GM21367 (cell line): ENCODE results near the gene MCFD2.

Experiments
- ATAC-seq: cut with Tn5 transposase; IDR thresholded peaks from one replicate; pipeline ENCODE4 v1.9.1; 2021; ENCODE audit not compliant: unreplicated experiment

The MCFD2 gene

DNA sequence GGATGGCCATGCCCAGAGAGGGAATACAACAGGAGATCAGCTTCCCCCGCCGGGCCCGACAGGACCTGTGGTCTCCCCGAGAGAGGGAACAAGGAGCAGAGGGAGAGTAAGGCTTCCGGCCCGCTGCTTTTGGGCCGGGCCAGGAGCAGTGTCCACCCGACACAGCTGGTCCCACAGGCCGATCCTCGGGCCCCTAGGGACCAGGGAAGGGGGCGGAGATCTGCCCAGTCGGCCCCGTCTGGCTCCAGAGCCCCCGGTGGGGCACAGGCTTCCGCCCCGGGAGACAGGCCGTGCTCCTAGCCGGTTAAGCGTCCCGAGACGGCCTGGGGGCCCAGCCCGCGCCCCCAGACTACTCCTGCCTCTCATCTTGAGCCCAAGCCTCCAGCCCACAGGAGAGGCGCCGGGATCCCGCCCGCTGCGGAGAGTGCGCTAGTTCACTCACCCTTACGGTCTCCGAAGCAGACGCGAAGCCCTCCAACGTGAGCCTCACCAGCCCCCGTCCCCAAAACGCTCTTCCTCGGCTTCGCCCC lies at the start of gene MCFD2:
Gene MCFD2 (minus strand): TSS at position 526 of the 530 bp plus-strand sequence. CDS start 6,635 bp downstream, outside the sequence.
- ATAC-seq: peak; percentile 22

DNA sequence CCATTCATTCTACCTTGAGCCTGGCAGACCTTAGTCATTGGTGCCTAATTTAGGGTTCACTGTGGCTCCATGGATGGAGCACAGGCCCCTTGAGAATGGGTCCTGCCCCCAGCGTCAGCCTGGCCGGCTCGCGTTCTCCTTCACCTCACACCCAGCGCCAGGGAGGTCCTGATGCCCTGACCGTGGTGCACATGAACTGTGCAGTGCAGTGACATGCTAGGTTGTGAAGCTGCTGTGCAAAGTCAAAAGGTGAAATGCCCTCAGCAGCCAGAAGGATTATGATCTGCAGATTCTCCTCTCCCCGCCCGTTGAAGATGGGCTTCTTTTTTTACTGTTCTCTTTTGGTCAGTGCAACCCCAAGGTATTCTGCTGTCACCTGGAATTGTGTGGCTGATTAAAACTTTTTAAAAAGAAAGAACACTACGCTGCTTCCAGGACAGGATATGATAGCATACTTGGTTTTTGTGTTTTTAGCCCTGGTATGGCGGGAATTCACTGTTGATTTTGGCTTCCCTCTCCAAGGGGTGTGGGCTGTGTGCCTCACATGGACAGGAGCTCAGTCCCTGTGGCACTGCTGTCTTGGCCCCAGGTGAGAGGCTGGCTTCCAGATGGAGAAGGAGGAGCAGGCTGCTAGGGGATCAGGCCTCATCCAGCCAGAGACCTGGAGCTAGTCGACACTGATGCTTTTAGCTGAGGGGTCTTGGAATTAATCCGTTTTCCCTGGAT lies 49.4 kb upstream of the MCFD2 start:
- no peak for ATAC-seq

DNA sequence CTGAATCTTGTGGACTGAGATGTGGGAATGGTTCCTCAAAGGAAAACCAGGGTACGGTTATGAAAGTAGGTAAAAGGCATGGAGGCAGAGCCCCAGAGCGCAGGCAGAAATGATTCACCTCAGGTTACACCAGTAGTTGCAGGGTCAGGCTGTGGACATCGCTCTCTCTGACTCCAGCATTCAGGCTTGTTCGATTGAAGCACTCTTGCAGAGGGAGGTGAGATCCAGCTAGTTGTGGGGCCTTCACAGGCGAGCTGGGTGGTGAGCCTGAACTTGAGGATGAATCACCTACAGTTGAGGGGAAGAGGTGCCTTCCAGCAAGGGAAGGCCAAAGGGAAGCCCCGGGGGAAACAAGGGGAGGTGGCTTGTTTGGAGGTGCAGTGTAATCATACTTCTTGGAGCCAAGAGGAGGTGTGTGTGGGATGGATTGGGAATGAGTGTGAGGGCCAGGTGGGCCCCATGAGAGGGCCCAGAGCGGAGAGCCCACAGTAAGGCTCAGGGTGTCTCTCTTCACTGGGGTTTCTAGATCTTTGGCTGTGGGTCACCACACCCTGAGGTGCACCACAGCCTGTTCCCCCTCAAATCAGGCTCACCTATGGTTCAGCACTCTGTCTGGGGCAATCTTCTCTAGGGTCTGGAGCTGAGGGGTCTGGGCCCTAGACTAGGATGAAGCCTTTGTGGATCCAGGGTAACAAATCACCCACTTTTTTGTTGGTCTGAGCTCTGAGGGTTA lies 48.5 kb upstream of the MCFD2 start:
- no peak for ATAC-seq

DNA sequence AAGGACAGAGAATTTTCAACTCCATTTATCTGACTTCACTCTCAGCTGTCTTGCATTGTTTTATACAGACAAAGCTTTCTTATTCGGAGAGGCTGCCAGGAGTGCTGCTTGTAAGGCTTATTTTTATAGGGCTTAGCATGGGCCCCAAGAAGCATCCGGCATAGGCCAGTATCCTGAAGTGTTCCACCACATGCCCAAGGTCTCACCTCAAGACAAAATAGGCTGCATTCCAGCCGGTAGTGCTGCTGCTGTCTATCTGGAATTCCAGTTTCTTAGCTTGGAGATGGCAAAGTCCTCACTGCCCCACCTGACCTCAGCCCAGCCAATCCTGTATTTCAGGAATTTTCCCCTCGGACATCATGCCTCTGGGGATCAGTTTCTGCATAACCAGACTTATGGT lies 47.6 kb upstream of the MCFD2 start:
- no peak for ATAC-seq

DNA sequence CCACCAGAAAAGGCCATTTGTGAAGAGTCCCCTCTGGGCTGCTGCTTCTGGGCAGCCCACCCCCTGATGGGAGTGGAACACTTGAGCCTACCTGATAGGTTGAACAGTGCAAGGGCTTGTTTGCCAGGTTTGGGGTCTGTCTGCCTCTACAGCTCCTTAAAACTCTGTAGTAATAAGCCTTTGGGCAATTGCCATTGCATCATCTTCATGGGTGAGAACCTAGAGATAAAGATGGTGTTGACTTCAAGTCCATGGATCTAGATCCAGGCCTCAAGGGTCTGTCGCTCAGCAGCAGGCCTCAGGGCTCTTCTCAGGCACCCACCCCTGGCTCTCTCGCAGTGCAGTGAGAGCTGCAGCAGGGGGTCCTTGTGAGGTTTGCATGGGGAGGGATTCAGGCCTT lies 47.1 kb upstream of the MCFD2 start:
- ATAC-seq: no peak

DNA sequence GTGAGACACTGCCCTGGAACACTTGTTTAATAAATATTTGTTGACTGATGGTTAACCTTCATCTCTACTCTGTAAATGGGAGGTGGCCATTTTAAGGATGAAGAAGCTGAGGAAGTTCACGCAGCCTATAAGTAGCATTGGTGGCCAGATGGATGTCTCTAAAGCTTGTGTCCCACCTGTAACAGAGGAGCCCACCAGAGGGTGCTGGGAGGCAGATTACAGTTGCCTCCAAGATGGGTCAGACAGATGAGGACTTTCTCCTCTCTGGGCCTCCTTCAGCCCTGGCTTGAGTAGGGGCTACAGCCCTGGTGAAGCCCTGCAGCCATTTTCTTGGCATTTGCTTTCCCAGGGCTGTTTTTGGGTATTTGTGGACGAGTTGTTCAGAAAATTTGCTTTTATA lies 45.0 kb upstream of the MCFD2 start:
- no peak for ATAC-seq

DNA sequence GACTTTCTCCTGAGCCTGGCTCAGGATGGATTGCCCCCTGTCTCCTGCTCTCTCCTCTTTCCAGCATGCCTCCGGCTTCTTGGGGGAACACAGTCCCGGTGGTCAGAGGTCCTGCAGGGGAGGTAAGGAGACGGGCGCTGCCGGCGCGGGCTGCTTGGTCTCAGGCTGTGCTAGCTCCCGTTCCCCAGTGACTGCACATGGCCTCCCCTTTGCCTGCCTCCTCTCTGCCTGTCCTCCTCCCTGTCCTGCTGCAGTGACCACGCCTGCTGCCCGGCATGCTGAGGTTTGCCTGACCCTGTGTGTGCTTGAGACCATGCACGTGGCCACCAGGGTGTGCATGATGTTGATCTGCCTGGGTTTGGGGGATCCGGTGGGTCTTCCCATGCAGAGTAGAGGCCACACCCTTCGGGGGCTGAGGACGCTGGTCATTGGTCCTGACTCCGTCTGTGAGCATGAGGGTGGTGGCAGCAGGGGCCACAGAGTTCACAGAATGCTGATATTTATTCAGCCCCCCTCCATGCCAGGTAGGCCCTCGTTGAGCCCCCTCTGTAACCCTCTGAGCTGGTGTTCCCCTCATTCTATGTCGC lies 42.9 kb upstream of the MCFD2 start:
- no peak for ATAC-seq

DNA sequence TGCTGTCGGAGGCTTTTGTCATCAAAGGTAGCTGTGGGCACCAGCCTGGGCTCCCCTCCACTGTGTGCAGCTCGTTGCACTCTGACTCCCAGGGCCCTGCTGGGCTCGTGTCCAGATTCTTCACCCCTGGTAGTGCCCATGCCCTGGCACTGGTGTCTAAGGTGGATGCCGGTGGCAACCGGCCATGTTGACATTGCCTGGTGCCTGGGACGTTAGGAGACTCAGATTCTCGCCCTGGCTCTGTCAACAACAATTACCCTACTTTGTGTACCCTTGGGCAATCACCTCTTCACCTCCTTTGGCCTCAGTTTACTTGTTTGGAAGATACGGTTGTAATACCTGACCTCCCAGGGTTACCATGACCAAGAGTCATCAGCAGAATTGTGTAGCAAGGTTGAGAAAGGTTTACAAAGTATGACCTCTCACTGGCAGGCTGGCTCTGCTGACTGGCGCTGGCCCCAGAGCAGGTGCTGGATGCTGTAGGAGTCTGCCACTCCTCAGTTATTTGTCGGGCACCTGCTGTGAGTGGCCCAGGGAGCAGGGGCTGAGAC lies 41.5 kb upstream of the MCFD2 start:
- no peak for ATAC-seq

DNA sequence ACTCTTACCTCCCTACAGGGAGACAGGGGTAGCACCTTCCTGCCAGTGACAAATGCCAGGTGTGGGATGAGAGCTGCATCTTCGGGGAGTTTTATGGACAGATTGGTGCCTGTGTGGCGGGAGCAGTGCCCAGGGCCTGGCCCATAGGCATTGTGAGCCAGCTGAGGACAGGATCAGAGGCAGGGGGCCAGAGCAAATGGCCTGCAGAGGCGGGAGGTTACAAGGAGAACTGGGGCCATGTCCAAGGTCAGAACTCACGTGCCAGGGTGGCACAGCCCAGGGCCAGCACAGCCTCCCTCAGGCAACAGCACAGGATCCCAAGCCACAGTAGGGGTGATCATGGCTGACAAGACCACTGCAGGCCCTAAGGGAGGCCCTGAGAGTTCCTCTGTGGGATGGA lies 40.2 kb upstream of the MCFD2 start:
- no peak for ATAC-seq

DNA sequence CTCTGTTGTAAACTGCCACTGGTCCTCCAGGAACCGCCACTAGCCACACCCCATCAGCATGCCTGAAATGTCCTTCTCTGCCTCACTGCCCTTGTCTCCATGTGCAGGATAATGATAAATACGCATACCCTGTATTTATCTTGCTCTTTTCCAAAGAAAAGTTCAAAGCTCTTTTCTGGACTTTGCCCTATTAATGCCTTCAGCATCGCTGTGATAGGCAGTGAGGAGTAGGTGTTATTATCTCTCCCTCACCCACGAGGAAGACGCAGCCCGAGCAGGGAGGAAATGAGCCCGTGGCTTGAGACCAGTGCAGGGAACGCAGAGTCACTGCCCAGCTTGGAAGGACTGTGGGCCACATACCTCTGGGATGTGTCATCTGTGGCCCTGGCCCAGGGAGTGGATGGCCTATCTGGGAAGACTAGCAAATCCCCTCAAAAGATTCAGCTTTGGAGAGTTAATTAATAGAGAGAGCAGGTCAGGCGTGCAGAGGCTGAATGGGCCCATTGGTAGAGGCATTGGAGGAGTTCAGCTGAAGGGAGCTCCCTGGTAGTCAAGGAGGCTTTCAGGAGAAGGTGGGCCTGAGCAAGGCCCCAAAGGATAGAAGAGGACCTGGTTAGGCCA lies 39.5 kb upstream of the MCFD2 start:
- no peak for ATAC-seq

DNA sequence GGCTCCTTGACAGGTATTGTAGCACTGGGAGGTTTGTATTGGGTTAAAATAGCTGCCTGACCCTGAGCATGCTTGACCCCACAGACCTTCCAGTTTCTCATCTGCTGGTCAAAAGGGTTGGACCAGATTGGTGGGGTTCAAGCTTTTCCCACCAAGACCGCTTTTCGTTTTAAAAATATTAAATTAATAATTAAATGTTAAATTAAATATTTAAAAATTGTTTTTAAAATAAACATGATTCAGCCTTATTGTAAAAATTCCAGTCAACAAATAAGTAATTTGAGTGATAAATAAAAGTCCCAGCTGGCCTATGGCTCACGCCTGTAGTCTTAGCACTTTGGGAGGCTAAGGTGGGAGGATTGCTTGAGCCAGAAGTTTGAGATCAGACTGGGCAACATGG lies 36.6 kb upstream of the MCFD2 start:
- no peak for ATAC-seq

DNA sequence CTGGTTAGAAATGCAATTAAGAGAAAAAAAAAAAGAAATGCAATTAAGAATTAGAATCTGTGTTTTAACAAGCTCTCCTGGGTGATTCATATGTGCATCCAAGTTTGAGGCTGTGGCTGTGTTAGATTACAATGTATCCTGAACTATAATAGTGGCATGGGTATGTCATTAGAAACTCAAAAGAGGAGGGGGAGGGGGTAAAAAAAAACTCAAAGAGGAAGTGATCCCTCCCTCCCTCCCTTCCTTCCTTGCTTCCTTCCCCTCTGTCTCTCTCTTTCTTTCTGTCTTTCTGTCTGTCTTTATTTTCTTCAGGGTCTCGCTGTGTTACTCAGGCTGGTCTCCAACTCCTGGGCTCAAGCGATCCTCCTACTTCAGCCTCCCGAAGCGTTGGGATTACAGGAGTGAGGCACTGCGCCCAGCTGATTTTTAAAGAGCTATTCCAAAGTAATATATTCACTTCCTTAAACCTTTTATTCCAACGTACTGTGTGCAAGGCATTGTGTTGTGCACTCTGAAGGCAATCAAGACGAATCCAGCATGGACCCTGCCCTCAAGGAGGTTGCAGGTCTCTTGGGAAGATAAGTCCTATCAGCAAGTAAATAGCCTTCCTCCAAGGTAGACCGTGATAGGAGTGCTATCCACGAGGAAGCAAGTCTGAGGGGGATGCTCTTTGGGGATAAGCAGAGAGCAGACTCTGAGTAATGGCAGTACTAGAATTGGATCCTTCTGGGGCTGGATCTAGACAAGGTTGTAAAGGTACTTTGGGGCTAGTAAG lies 35.9 kb upstream of the MCFD2 start:
- ATAC-seq: no peak

DNA sequence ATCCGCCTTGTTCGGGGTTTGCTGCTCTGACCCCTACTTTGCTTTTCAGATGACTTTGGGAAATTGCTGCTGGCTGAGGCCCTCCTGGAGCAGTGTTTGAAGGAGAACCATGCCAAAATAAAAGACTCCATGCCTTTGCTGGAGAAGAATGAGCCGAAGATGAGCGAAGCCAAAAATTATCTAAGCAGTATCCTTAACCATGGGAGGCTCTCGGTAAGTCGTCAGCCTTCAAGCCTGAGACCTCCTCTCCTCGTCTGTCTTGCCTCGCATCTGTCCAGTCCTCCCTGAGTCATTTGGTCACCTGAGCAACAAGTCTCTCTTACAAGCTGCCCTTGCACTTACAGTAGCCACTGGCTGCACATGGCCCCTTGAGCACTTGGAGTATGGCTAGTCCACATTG lies 34.7 kb upstream of the MCFD2 start:
- ATAC-seq: no peak

DNA sequence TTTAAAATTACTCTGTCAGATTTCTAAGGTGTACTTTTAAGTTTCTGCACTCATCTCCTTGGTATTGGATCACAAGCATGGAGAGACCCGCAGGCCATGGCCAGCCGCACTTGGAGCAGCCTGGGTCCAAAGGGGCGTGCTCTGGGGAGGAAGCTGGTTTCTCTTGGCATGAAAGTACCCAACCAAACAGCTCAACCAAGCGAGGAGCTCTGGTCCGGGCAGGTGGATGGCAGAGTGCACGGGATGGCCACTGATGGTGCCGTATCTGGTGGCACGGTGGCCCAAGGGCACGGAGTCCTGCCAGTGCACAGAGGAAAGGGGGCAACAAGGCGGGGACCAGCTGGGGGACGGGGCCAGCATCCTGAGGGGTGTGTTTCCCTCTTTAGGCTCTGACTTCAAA lies 32.2 kb upstream of the MCFD2 start:
- ATAC-seq: no peak

DNA sequence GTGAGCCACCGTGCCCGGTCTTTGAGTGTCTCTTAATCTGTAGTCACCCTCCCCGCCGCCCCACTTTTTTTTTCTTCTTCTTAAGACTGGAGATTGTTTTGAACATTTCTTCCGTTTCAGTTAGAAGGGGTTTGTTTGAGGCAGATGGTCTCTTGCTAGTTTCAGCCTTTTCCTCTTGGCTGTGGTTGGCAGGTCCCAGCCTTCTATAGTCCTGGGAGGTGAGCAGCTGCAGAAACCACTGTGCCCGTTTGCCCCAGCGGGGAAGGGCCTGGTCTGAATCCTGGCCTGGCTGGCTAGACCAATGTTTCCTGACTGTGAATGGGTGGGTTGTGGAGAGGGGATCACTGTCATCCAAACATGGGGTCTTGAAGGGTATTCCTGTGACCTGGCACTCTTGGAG lies 30.1 kb upstream of the MCFD2 start:
- ATAC-seq: no peak

DNA sequence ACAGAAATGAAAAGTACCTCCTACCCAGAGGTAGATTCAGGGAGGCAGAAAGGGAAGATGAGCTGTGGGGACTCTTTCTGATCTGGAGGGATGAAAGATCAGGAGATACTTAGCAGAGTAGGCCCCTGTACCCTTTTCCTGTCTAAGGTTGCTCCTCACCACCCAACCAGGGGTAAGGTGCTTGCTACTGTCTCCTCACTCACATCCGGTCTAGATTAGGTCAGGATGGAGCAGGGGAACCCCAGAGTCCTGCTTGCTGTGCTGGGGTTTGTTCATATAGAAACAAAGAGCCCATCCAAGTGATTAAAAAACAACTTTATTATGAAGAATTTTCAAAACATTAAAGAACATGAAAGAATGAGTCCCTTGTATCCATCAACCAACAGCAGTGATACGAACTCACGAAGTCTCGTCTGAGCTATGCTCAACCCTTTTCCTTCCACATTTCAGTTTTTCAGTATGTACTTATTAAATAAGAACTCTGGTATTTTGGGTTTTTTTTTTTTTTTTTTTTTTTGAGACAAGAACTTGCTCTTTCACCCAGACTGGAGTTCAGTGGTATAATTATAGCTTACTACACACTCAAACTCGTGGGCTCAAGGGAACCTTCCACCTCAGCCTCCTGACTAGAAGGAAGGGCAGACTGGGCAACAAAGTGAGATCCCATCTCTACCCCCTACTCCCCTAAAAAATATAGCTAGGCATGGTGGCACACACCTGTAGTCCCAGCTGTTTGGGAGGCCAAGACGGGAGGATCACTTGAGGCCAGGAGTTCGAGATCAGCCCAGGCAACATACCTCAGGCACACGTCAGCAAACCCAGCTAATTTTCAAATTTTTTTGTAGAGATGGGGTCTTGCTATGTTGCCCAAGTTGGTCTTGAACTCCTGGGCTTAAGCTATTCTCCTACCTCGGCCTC lies 28.5 kb upstream of the MCFD2 start:
- ATAC-seq: no peak

DNA sequence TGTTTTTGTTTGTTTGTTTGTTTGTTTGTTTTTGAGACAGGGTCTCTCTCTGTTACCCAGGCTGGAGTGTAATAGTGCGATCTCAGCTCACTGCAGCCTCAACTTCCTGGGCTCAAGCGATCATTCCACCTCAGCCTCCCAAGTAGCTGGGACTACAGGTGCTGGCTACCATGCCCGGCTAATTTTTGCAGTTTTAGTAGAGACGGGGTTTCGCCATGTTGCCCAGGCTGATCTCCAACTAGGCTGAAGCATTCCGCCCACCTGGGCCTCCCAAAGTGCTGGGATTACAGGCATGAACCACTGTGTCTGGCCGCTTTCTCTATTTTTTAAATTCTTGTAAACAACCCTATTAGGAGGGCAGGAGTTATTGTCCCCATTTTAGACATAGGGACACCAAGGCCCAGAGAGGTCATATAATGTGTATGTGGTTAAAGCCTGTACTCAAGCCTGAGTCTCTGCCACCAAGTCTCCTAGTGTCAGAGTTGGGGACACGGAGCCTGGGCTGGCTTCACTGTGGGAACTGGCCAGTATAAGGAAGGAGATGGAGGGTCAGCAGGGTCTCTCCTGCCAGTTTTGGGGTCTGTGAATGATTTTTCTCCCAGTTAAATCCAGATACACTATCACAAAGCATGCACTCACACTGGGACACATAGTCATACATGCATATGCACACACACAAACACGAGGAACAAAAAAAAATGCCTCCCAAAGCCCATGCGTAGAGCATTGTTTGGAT lies 27.5 kb upstream of the MCFD2 start:
- no peak for ATAC-seq

DNA sequence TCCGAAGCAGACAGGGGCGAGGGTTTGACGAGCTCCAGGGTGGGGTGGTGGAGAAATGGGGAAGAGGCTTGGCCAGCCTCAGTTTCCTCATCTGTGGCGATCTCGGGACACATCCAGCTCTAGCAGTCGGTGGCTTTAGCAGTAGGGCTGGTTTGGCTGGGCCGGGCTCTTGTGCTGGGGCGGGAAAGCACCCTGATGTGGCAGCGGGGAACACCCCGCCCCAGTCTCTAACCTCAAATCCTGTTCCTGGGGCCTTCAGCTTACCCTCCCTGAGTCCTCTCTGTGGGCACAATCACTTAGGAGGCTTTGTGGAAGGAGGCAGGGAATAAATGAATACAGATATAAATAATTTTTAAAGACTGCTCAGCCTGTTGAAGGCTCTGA lies 26.5 kb upstream of the MCFD2 start:
- ATAC-seq: peak; percentile 30
